Stimulated activated CD8-positive, alpha-beta memory T cell treated with anti-CD3 and anti-CD28 coated beads, Interleukin-2, amount 100 ng/mL, for 1 hour (primary cell): ENCODE data around the gene TXK.
"Not testable (repeated sequence)": the region's sequence is repeated elsewhere in the genome, so short reads cannot be mapped to it uniquely, and the experiment has no call there.

Experiments
- DNase-seq, 2 donors: peaks; one replicate each; pipeline ENCODE4 v3.0.0-alpha.2; 2020; ENCODE audit warnings: low read depth in 2 of 2

The TXK gene

GRCh38 chr4:48134081-48134480 is at the start of gene TXK:
TSS of gene TXK (minus strand) at chr4:48134250. CDS start at chr4:48134170, 80 bp downstream.
- no peak for DNase-seq

- no peak for DNase-seq
Measured at GRCh38 chr4:48180234-48180633, 46.2 kb upstream of the TXK start.

- DNase-seq, result no peak
Measured at GRCh38 chr4:48178931-48179330, 44.9 kb upstream of the TXK start.

GRCh38 chr4:48175806-48176205 is 41.8 kb upstream of the TXK start:
- DNase-seq, result no peak

GRCh38 chr4:48175328-48175727 is 41.3 kb upstream of the TXK start:
- no peak for DNase-seq

- DNase-seq, result no peak
Measured at GRCh38 chr4:48173056-48173991, 39.3 kb upstream of the TXK start.

- no peak for DNase-seq
Measured at GRCh38 chr4:48172651-48173050, 38.6 kb upstream of the TXK start.

- no peak for DNase-seq
Measured at GRCh38 chr4:48169636-48170035, 35.6 kb upstream of the TXK start.

- DNase-seq, result no peak
Measured at GRCh38 chr4:48167538-48168263, 33.7 kb upstream of the TXK start.

GRCh38 chr4:48164561-48164960 is 30.5 kb upstream of the TXK start:
- not testable (repeated sequence) for DNase-seq

GRCh38 chr4:48163746-48164145 is 29.7 kb upstream of the TXK start:
- no peak for DNase-seq

- no peak for DNase-seq
Measured at GRCh38 chr4:48162162-48162561, 28.1 kb upstream of the TXK start.

- DNase-seq, result no peak
Measured at GRCh38 chr4:48157271-48157670, 23.2 kb upstream of the TXK start.

GRCh38 chr4:48156423-48156822 is 22.4 kb upstream of the TXK start:
- no peak for DNase-seq

GRCh38 chr4:48153791-48154550 is 19.9 kb upstream of the TXK start:
- DNase-seq, result no peak

- no peak for DNase-seq
Measured at GRCh38 chr4:48152259-48152658, 18.2 kb upstream of the TXK start.

GRCh38 chr4:48149827-48150370 is 15.8 kb upstream of the TXK start:
- DNase-seq, result no peak

GRCh38 chr4:48147621-48148020 is 13.6 kb upstream of the TXK start:
- DNase-seq, result no peak

GRCh38 chr4:48141048-48141447 is 7.0 kb upstream of the TXK start:
- no peak for DNase-seq

- DNase-seq, result no peak
Measured at GRCh38 chr4:48139691-48140090, 5.6 kb upstream of the TXK start.

- no peak for DNase-seq
Measured at GRCh38 chr4:48138936-48139335, 4.9 kb upstream of the TXK start.

- DNase-seq, result no peak
Measured at GRCh38 chr4:48138511-48138910, 4.5 kb upstream of the TXK start.
